Glutamatergic neuron (in vitro differentiated cells): ENCODE data around the gene CNTN1. TPM values are rescaled to one million over a fixed set of nuclear protein-coding genes. Genes with fewer than 3 reads are reported as not detected.

Experiments
- DNase-seq: peaks from one replicate; pipeline ENCODE4 v3.0.0; 2022
- H3K27ac Mint-ChIP-seq: one replicate; pipeline ENCODE4 v1.8.0; 2020; ENCODE audit warnings: mild to moderate bottlenecking, mixed read lengths, inconsistent platforms; ENCODE audit not compliant: unreplicated experiment
- H3K27me3 Mint-ChIP-seq: one replicate; pipeline ENCODE4 v1.8.0; 2020; ENCODE audit warnings: mild to moderate bottlenecking, moderate library complexity, mixed read lengths, inconsistent platforms; ENCODE audit not compliant: unreplicated experiment
- H3K36me3 Mint-ChIP-seq: one replicate; pipeline ENCODE4 v1.8.0; 2020; ENCODE audit warnings: mild to moderate bottlenecking, mixed read lengths, inconsistent platforms; ENCODE audit not compliant: unreplicated experiment
- H3K4me1 Mint-ChIP-seq: one replicate; pipeline ENCODE4 v1.8.0; 2020; ENCODE audit warnings: mild to moderate bottlenecking, low read depth, mixed read lengths, inconsistent platforms; ENCODE audit not compliant: unreplicated experiment
- H3K4me3 Mint-ChIP-seq: one replicate; pipeline ENCODE4 v1.8.0; 2020; ENCODE audit warnings: mild to moderate bottlenecking, mixed read lengths, inconsistent platforms; ENCODE audit not compliant: unreplicated experiment
- H3K9me3 Mint-ChIP-seq: one replicate; pipeline ENCODE4 v1.8.0; 2020; ENCODE audit warnings: mild to moderate bottlenecking, moderate library complexity, mixed read lengths, inconsistent platforms; ENCODE audit not compliant: unreplicated experiment
- CTCF ChIP-seq: fragments of 200-600 bp; sonication (generic); IDR thresholded peaks from one replicate; pipeline ENCODE4 v1.5.0; 2021; ENCODE audit not compliant: partially characterized antibody, unreplicated experiment
- total RNA-seq: library from RNA; stranded (reverse); fragmentation: NEBNext Ultra II Directional; extraction: Animal tissue kit (Norgen Biotek cat#: 25700); gene quantifications from one replicate; pipeline ENCODE4 v1.2.1, GENCODE V29; 2021; ENCODE audit not compliant: unreplicated experiment

Gene CNTN1
- total RNA-seq, 1 donor from 2014 or later = 81.4 TPM

GRCh38 chr12:40989785-40990184, 297.5 kb downstream of the CNTN1 start:
- no peak for DNase-seq
- no peak for TF ChIP-seq CTCF
- H3K4me3 Mint-ChIP-seq = no peak overlapping the region
- no peaks in the 10 kb centered on the region for H3K36me3 Mint-ChIP-seq
- H3K27me3 Mint-ChIP-seq = no peaks in the 10 kb centered on the region
- no peak overlapping the region for H3K27ac Mint-ChIP-seq
- no peaks in the 10 kb centered on the region for H3K4me1 Mint-ChIP-seq
- H3K9me3 Mint-ChIP-seq = no peaks in the 10 kb centered on the region

GRCh38 chr12:40992158-40992557, 299.9 kb downstream of the CNTN1 start:
- DNase-seq = no peak
- Mint-ChIP-seq H3K27me3 (no peaks in the 10 kb centered on the region), H3K4me3 (no peak overlapping the region), H3K9me3 (no peaks in the 10 kb centered on the region), H3K27ac (no peak overlapping the region), H3K36me3 (no peaks in the 10 kb centered on the region), H3K4me1 (no peaks in the 10 kb centered on the region)
- TF ChIP-seq CTCF = no peak

- no peak for TF ChIP-seq CTCF
- no peak for DNase-seq
- no peaks in the 10 kb centered on the region for H3K27me3 Mint-ChIP-seq
- no peaks in the 10 kb centered on the region for H3K36me3 Mint-ChIP-seq
- no peak overlapping the region for H3K4me3 Mint-ChIP-seq
- no peaks in the 10 kb centered on the region for H3K4me1 Mint-ChIP-seq
- H3K9me3 Mint-ChIP-seq = no peaks in the 10 kb centered on the region
- H3K27ac Mint-ChIP-seq = no peak overlapping the region
These were observed 300.4 kb downstream of the CNTN1 start for GRCh38 chr12:40992674-40993073.

GRCh38 chr12:40993158-40993557, 300.9 kb downstream of the CNTN1 start:
- DNase-seq = no peak
- H3K27me3 Mint-ChIP-seq = no peaks in the 10 kb centered on the region
- H3K4me3 Mint-ChIP-seq = no peak overlapping the region
- TF ChIP-seq CTCF = no peak
- no peaks in the 10 kb centered on the region for H3K36me3 Mint-ChIP-seq
- no peaks in the 10 kb centered on the region for H3K4me1 Mint-ChIP-seq
- no peak overlapping the region for H3K27ac Mint-ChIP-seq
- H3K9me3 Mint-ChIP-seq = no peaks in the 10 kb centered on the region

GRCh38 chr12:40996091-40996490, 303.9 kb downstream of the CNTN1 start:
- no peaks in the 10 kb centered on the region for H3K9me3 Mint-ChIP-seq
- TF ChIP-seq CTCF = no peak
- no peak for DNase-seq
- H3K36me3 Mint-ChIP-seq = no peaks in the 10 kb centered on the region
- no peak overlapping the region for H3K4me3 Mint-ChIP-seq
- no peak overlapping the region for H3K27ac Mint-ChIP-seq
- H3K4me1 Mint-ChIP-seq = no peaks in the 10 kb centered on the region
- H3K27me3 Mint-ChIP-seq = no peaks in the 10 kb centered on the region
